GM18873 (cell line): ENCODE measurements around the gene RFC4.

Experiments used
- ATAC-seq: cut with Tn5 transposase; IDR thresholded peaks from one replicate; pipeline ENCODE4 v1.9.1; 2021; ENCODE audit warnings: mild to moderate bottlenecking, moderate library complexity, moderate number of reproducible peaks; ENCODE audit not compliant: unreplicated experiment, low FRiP score

RFC4 gene

DNA sequence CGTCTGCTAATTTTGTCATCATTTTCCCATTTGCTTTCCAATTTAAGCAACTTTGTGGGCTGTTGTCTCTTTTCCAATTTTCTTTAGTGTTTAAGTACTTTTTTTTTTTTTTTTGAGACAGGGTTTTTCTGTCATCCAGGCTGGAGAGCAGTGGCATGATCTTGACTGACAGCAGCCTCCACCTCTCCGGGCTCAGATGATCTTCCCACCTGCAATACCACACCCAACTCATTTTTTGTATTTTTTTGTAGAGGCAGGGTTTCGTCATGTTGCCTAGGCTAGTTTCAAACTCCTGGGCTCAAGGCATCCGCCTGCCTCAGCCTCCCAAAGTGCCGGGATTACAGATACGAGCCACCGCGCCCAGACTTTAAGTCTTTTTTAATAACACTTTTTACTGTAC, 49.1 kb downstream of the RFC4 start:
- ATAC-seq, result no peak

DNA sequence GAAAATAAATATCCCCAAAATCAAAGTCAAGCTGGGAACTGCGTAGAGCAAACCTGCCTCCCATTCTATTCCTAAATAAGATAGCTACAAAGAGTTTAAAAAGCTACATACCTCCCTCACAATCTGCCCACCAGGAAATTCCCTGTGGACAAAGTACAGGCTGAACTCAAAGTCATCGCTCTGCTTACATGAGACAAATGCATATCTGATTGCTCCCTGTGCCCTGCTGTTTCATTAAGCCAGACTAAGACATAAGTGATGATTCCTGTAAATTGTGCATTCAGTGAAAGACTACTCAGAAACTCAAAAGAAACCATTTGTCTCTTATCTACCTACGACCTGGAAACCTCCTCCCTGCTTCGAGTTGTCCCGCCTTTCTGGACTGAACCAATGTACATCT, 51.4 kb downstream of the RFC4 start:
- ATAC-seq, result no peak

DNA sequence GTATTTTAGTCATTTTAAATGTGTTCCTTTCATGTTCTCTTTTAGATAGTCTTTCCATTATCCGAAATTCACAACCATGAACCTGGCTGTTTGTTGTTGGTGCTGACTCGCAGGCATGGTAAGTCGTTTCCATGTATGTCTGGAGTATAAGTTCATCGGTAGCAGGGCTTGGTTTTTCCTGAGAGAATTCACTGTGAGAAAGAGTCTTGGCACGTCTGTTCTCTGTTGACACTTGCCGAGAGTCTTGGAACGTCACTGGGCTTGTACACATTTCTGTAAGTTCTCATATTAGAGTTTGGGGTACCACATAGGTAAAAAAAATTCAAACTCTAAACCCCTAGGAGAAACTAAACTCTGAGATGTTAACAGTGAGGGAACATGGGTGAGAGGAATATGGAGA, 52.3 kb downstream of the RFC4 start:
- ATAC-seq, result no peak

DNA sequence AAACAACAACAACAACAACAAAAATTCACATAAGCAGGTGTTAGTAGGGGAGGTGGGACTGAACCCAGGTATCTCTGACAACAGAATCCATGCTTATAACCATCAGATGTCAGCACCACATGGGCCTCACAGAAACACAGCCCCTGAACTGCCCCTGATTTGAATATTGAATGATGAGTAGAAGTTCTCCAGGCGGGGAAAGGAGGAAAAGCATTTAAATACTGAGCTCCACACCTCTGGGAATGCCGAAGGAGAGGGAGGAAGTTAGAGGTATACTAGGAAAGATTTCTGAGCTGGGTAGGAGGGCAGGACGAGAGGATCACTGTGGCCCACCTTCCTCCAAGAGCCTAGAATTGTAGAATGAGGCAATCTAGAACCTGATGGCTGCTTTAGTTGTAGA, 54.8 kb downstream of the RFC4 start:
- no peak for ATAC-seq

DNA sequence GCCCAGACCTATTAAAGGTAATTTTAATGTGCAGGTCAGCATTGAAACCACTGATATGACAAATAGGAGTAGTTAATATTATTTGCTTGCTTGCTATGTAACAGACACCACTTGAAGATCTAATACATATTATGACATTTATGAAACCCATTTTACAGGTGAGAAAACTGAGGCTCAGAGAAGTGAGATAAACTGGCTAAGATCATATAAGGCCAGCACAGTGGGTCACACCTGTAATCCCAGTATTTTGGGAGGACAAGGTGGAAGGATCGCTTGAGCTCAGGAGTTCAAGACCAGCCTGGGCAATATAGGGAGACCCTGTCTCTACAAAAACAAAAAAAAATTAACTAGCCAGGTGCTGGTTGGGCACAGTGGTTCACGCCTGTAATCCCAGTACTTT, 56.0 kb downstream of the RFC4 start:
- ATAC-seq, result no peak

DNA sequence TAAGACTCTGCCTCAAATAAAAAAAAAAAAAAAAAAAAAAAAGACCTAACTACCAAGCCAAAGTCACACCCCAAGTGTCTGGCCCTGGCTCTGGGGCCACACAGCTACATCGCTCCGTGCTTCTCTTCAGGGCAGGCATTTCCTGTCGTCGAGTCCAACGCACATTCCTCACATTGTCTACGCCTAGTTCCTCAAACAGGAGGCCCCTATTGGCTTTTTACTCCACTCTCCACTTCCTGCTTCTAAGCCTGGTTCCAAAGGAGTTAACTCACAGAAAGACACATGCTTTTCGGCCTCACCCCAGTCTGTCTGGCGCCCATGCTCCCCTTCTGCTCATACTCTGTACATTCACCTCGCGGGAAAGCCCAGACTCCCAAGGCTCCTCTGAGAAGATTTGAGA, 60.3 kb downstream of the RFC4 start:
- ATAC-seq, result no peak

DNA sequence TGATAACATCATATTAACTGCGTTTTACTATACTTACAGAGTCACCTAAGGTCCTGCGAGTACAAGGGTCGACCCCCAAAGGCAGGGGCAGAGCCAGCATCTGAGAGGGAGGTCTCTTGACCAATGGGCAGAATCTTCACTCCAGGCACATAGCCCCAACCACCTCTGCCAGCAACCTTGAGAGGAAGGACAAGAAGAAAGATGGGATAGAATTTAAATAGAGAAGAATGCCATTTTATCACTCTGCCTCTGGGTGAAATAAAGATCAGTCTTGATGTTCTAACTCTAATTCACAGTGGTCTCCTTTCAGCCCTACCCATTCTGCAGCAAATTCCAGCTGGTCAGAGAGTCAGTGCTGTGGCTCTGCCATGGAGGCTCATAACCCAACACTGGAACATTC, 62.6 kb downstream of the RFC4 start:
- no peak for ATAC-seq

DNA sequence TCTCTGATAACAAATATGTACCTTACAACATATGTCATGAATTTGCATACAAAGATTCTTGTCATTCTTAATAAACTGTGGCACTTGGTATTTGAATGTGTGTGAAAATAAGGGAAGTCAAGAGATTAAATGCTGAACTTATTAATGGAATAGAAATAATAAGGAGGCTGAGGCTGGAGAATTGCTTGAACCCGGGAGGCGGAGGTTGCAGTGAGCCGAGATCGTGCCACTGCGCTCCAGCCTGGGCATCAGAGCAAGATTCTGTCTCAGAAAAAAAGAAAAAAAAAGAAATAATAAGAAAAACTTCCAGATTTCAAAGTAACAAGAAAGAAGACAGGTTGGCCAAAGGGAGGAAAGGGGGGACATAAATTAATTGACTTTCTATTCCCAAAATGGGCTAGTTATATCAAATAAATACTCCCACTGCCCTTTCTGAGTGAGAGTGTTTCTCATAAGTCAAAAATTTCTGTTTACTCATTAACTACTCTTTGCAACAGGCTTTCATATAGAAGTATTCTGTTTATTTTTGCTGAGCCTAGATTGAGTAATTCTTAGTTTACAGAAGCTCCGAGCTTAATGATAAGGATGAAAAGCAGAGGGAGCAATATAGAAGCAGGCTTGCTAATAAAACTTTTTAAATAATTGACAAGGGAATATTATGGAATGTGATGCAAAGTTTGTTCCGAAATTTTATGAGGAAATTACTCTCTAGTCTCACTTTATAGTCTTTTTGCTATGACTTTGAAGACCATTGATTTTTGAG, 63.5 kb downstream of the RFC4 start:
- no peak for ATAC-seq
